ENCODE results near the gene CASP5.

- TF ChIP-seq POLR2AphosphoS5 (IDR thresholded peaks at IDR 0.05; ENCODE audit: low read depth, low read length) (no peak), POLR2A (IDR thresholded peaks at IDR 0.05; ENCODE audit: low read depth, low read length) (no peak)
Observed at GRCh38 chr11:104995001-104995408, 28.0 kb downstream of the CASP5 start.

Measured in GM12892 (cell line).